GM21737 (cell line): ENCODE results near the gene GATM.

Experiments used
- ATAC-seq: cut with Tn5 transposase; IDR thresholded peaks from one replicate; pipeline ENCODE4 v1.9.1; 2021; ENCODE audit warnings: mild to moderate bottlenecking, moderate library complexity; ENCODE audit not compliant: unreplicated experiment

The GATM gene

GRCh38 chr15:45378149-45378912 is at the start of gene GATM:
Gene GATM (minus strand): TSS chr15:45378544. CDS start chr15:45378453, 91 bp downstream.
- peak; percentile 87 for ATAC-seq

GRCh38 chr15:45427085-45427484 is 48.7 kb upstream of the GATM start:
- no peak for ATAC-seq

- no peak for ATAC-seq
Observed at GRCh38 chr15:45425135-45425534, 46.8 kb upstream of the GATM start.

GRCh38 chr15:45424429-45424828 is 46.1 kb upstream of the GATM start:
- no peak for ATAC-seq

- no peak for ATAC-seq
Observed at GRCh38 chr15:45417303-45417950, 39.1 kb upstream of the GATM start.

GRCh38 chr15:45414215-45414885 is 36.0 kb upstream of the GATM start:
- no peak for ATAC-seq

- no peak for ATAC-seq
Observed at GRCh38 chr15:45409596-45409995, 31.3 kb upstream of the GATM start.

- no peak for ATAC-seq
Observed at GRCh38 chr15:45407786-45408185, 29.4 kb upstream of the GATM start.

- ATAC-seq, result peak; percentile 25
Observed at GRCh38 chr15:45402955-45403877, 24.9 kb upstream of the GATM start.

- peak; percentile 80 for ATAC-seq
Observed at GRCh38 chr15:45402162-45402954, 24.0 kb upstream of the GATM start.

- no peak for ATAC-seq
Observed at GRCh38 chr15:45401665-45402161, 23.4 kb upstream of the GATM start.

GRCh38 chr15:45399381-45400212 is 21.3 kb upstream of the GATM start:
- no peak for ATAC-seq

- no peak for ATAC-seq
Observed at GRCh38 chr15:45397116-45397665, 18.8 kb upstream of the GATM start.

GRCh38 chr15:45395943-45396342 is 17.6 kb upstream of the GATM start:
- ATAC-seq, result no peak

GRCh38 chr15:45394681-45395080 is 16.3 kb upstream of the GATM start:
- ATAC-seq, result no peak

- ATAC-seq, result no peak
Observed at GRCh38 chr15:45393851-45394250, 15.5 kb upstream of the GATM start.

GRCh38 chr15:45392584-45392855 is 14.2 kb upstream of the GATM start:
- ATAC-seq, result no peak

GRCh38 chr15:45391746-45392583 is 13.6 kb upstream of the GATM start:
- peak; percentile 88 for ATAC-seq
